Stimulated activated CD8-positive, alpha-beta memory T cell treated with anti-CD3 and anti-CD28 coated beads, Interleukin-7, amount 100 ng/mL, for 24 hours (primary cell): Measurements from ENCODE around the gene COMMD3.

Source experiments
- DNase-seq: peaks from one replicate; pipeline ENCODE4 v3.0.0-alpha.2; 2020; ENCODE audit warnings: low read depth

The COMMD3 gene

DNA sequence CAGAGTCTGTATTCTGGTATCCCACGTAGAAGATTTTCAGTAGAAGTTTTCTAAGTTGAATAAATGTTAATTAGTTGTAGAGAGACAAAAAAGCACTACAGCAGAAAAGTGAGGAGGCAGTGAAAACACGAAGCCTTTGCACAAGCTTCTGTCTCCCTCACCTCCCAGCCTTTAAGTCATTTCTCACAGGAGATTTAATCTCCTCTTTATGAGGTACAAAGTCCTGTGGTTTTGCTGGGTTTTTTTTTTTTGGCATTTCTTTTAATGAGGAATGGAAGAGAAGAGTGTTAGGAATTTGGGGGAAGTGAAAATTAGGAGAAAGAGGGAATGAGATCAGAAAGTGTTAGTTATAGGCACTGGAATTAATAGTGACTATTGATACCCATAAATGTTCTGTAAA lies 50.6 kb downstream of the COMMD3 start:
- DNase-seq, result no peak

- DNase-seq, result no peak
Measured at GRCh38 chr10:22367471-22367870, 51.3 kb downstream of the COMMD3 start.

GRCh38 chr10:22368402-22368801 lies 52.2 kb downstream of the COMMD3 start:
- DNase-seq, result no peak

- DNase-seq, result no peak
Measured at GRCh38 chr10:22368981-22369380, 52.8 kb downstream of the COMMD3 start.

DNA sequence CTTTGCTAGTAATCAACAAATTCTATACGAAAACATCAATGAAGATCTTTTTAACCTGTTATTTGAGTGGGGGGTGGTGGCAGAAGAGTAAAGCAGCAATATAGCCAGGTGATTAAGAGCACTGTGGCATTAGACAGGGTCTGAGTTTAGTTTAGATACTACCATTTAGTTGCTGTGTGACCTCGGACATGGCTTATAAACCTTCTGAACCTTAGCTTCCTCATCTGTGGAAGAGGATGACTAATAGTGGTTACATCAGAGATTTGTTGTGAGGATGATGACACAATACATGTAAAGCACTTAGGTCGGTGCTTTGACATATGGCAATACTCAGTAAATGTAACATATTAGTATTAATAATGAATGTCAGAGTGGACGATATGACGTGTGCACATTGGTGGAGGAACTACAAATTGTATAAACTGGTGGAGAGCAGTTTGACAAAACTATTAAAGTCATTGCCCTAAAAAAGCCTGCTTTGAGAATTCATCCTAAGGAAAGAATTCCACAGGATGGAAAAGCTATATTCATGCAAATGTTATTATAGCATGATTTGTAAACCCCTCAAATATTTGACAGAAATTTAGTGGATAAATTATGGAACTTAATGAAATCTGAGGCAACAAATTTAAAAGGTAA lies 53.4 kb downstream of the COMMD3 start:
- DNase-seq, result no peak
